Measurements from ENCODE around the gene ATL2.
"Not testable (repeated sequence)": the region's sequence is repeated elsewhere in the genome, so short reads cannot be mapped to it uniquely, and the experiment has no call there.

ATL2 gene

DNA sequence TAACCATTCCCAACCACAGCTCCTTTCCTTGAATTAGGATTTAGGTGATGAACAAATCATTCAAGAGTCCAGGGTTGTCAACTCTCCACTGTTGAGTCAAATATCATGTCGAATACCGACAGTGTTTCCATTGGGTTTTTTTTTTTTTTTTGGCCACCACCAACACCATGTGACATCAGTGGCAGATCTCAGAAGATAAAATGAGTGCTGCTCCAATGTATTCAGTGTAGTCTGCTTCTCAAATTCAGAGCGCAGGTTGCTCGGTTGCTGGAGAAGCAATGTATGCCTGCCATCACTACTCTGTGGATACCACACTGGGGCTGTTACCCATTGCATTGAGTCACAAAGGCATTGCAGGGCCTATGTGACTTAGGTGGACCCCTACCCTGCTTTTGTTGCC lies 10.8 kb upstream of the ATL2 start:
- no peak for DNase-seq

DNA sequence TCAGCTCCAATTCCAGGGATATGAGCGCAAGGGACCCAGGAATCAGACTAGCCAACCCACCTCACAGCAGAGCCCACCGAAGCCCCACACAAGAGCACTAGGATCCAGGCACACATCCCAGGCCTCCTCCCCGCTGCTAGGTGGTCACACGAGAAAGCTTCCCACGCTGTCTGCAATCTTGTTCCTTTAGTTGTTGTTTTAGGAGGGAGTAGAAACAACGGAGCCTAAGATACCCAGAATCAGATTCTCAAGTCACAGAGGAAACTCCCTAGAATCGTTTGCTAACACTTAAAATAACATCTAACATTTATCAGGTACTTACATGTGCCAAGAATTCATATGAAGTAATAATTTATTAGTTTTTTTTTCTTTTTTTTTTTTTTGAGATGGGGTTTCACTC lies 9.7 kb upstream of the ATL2 start:
- no peak for DNase-seq

DNA sequence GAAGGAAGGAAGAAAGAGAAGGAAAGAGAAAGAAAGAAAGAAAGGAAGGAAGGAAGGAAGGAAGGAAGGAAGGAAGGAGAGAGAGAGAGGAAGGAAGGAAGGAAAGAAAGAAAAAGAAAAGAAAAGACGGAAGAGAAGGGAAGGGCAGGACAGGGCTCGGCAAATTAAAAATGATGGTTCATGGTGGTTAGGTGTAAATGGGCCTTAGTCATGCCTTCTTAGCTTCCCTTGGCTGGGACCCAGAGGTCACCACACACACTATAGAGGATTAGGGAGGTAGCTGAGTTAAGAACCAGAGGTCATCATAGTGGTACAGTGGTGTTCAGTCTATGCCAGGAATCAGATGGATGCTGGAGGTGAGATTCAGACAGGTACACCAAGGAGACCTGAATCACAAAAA lies 9.3 kb upstream of the ATL2 start:
- DNase-seq, result no peak

DNA sequence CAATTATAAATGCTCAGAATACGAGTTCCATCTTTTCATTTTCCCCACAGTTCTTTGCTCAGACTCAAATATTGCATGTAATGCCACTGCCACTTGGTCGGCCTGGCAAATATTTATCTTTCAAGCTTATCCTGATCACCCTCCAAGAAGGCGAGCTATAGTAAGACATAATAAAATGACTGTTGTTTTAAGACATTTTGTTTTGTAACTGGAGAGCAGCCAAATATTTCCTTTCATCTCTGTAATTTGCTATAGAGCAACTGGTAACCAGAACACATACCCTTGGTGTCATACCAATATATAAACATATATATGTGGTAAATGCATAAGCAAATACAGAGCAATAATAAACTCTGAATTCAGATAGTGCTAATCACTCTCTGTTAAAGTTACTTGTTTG lies 7.3 kb upstream of the ATL2 start:
- DNase-seq, result no peak

DNA sequence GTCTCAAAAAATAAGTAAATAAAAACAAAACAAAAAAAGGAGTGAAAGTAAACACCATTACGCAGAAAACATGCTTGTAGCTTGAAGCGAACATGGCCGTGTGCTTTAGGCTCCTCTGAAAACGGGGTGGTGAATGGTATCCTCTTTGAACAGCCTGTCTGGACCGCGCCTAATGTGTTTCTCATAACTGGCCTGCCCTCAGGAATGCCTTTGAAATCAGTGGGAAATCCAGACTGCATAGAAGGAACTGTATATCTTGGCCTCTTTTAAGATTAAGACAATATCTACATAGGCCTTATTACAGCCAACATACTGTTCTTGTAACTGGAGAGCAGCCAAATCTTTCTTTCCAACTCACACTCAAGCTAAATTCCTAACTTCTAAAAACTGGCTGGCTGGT lies 6.7 kb upstream of the ATL2 start:
- not testable (repeated sequence) for DNase-seq

DNA sequence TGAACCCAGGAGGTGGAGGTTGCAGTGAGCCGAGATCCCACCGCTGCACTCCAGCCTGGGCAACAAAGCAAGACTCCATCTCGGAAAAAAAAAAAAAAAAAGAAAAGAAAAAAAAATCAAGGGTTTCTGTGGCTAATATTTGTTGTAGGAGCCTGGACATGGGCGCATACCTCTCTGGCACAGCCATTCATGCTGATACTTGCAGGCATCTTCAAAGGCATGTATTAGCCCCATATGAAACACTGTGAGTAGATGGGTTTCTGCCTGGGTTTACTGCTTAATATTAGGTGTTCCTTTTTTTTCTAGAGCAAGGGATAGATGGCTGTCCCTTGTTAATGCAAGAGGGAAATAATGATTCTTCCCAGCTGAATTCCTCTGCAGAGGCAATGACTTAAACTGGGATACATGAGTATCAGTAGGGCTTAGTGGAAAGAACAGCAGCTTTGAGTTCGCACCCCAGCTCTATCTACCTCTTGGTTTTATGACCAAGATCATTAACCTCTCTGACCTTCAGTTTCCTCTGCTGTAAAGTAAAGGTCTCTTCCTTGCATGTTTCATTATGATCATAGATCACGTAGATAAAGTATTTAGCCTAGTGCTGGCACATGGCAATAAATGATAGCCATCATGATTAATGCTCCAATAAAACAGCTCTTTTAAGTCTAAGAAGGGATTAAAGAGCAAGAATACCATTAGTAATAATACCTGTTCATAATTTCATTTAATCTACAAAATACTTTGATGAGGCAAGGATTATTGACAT lies 4.5 kb upstream of the ATL2 start:
- no peak for DNase-seq

DNA sequence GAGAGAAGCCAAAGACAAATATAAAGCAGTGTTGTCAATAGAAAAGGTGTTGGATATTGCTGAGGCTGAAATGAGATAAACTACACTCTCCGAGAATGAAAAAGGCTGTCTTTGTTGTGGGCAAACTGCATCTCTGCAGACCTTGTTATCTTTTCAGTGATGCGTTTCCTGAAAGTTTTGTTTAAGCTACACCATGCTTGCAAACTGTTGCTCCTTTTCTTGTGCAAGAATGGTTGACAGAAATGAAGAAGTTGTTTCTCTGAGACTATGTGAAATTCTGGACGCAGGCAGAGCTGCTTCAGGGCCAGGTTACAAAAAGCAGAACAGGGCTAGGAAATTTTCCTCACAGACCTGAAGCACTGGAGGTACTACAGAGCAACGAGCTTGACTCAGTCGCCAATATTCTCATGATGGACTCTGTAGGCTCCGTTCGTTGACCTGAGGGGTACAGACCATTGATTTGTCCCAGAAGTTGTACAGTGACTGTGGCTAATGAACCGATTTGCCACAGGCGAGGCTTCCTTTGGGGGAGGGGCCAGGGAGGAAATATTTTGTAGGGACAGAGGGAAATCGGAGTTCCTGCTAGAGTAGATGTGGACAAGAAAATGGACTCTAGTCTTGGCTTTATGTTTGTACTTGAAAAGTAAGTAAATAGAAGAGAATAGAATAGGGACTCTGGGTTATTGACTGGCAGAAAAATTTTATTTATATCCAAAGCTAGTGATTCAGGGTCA lies 3.5 kb upstream of the ATL2 start:
- DNase-seq, result no peak

DNA sequence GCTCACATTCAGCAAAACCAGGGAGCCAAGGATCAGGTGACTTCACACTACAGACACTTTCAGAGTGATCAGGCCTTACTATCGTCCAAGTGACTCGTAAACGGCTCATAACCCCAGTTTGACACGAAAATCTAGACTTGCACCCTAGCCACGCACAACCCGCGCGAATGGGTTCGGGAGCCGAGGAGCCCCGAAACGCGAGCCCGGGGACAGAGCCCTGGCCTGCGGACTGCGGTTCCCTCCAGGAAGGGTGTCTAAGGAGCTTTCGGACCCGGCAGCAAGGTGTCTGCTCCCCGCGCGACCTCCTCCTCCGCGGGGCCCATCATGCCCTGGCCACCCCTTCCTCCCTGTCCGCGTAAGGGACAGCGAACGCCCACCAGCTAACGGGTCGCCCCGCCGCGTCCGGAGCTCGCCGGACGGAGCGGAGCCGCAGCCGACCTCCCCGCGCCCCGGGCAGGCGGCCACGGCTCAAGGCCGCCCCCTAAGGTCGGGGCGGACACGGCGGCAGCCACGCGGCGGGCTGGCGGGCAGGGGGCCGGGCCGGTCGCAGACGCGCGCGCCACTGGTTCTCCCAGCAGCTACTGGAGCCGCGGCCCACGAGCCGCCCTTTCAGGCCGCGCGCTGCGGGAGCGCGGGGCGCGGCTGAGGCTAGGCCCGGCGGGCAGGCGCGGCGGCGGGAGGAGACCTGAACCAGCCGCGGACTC lies 575 bp downstream of the ATL2 start:
- peak; percentile 11 for DNase-seq

DNA sequence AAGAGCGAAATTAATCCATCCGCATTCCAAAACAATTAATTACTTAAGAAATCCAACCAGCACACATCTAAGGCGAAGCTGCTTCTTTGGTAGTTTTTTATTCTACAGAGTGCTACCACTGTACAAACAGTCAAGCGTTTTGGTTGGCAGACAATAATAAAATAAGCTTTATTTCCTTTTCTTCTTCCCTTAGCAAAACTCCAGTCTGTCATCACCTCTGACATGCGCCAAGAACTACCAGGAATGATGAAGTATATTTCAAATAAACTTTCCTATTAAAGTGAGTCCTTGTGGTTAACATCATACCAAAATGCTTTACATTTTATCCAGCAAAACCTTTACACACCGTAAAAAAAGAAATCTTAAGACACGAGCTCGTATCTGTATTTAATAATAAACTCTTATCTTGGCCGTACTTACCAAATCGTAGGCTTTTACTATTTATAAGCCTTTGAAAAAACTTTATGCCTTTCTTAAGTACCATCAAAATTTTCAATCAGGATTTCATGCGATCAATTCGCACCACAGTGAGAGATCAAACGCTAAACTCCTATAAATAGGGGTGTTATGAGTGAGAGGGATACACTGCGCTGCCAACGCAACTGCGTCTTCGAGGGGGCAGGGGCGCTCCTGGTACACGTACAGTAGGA lies 1.3 kb downstream of the ATL2 start:
- DNase-seq, result no peak

DNA sequence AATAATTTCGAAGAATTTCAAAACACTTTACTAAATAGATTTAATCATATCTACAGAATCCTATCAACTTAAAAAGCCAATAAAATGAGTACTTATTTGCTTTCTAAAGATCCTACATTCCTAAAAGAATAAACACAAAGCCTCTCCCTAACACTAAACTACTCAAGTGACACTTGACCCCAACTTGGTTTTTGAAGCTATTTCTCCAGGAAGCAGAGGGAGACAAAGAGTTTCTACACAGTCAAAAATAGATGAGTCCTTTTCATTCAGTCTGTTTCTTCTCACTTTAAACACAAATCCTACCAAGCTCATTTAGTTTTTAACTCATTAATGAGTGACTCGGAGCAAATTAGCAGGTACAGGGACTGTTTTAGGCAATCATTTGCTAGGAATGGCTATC lies 2.1 kb downstream of the ATL2 start:
- no peak for DNase-seq

DNA sequence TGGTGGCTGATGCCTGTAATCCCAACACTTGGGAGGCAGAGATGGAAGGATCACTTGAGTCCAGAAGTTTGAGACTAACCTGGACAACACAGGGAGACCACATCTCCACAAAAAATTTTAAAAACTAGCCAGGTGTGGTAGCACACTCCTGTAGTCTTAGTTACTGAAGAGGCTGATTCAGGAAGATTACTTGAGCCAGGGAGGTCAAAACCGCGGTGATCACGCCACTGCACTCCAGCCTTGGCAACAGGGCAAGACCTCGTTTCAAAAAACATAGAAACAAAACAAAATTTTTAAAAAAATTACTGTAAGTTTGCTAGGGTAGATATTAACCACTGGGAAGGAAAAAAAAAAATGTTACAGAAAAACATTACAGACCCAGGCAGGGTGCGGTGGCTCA lies 5.8 kb downstream of the ATL2 start:
- DNase-seq, result no peak

DNA sequence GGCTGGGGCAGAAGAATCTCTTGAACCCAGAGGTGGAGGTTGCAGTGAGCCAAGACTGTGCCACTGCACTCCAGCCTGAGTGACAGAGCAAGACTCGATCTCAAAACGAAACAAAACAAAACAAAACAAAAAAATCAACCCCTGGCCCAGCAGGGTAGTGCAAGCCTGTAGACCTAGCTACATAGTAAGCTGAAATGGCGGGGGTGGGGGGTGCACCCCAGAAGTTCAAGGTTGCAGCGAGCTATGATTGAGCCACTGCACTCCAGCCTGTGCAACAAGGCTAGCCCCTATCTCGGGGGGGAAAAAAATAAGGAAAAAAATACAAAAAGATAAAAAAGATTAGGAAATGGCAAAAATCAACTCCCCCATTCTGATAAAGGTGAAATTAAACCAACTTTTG lies 6.4 kb downstream of the ATL2 start:
- DNase-seq, result no peak

DNA sequence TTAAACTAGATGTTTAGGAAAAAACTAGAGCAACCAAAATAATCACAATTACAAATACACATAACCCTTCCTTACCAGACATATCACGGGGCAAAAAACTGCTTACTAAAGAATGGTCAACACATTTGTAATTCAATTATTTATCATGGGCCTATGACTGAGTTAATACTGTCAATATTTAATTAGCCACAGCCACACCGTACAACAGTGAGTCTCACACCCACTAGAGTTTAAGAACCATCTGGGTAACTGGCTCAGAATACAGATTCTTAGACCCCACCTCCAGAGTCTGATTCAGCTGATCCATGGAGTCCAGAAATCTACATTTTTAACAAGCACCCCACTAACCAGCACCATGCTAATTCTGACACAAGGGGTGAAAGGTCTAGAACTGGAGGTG lies 14.8 kb downstream of the ATL2 start:
- DNase-seq, result no peak

DNA sequence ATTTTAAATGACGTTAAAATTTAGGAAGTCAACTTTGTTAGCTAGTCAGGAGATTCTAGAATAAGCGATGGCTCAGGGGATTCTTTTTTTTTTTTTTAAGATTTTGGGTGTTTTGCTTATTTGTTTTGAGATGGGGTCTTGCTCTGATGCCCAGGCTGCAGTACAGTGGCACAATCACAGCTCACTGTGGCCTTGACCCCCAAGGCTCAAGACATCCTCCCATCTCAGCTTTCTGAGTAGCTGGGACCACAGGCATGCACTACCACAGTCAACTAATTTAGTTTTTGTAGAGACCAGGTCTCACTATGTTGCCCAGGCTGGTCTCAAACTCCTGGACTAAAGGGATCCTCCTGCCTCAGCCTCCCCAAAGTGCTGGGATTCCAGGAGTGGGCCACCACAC lies 16.9 kb downstream of the ATL2 start:
- no peak for DNase-seq

DNA sequence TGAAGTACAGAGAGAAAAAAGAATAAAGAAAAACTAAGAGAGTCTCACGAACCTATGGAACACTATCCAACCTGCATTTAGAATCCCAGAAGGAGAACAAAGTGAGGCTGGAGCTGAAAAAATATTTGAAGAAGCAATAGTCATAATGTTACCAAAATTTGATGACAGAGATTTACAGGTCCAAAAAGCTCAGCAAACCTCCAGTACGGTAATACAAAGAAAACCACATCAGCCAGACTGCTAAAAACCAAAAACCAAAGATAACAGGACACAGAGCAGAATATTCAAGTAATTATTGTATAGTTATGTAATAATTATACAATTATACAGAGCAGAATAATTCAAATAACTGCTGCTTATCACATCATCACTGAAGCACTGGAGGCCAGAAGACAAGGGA lies 23.7 kb downstream of the ATL2 start:
- no peak for DNase-seq

DNA sequence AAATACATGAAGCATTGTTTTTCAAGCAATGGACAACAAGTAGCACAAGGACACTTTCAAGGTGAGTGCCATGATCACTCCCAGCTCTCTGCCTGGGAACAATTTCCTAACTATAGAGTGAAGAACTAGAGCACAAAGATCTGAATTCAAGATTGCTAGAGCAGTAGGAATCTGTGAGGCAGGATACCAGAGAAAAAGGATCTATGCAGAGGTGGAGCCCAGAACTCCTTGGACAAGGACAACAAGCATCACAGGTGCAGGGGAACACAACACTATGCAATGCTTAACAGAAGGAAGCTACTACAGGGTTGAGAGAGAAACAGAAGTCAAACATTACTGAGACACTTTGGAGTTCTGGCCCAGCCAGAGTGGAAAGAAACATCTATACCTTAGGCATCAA lies 24.7 kb downstream of the ATL2 start:
- no peak for DNase-seq

DNA sequence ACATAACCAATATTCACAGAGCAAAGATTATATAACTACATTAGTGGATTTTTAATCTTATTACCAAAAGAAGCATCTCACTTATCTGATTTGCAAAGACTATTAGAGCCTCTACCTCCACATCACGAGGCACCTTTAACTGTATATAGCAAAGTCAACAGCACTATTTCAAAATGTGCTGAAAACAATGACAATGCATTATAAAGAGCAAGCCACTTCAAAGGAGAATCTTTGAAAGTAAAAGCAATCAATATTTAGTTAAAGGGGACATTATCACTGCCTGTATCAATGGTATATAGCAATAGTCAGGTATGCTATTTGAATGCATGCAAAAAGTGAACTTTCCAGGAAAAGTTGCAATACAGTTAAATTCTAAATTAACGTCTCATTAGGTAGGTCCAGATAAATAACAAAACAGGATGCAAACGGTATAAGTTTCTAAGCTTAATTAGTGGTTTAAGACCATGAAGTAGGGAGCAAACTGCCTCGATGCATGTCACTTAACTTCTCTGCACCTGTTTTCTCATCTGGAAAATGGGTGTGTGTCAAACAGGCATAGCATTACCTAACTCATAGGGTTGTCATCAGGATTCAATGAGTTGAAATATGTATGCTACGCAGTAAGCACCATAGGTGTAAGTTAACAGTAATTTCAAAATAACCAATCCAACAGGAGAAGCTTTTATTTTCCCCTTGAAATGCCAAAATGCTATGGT lies 31.6 kb downstream of the ATL2 start:
- no peak for DNase-seq

DNA sequence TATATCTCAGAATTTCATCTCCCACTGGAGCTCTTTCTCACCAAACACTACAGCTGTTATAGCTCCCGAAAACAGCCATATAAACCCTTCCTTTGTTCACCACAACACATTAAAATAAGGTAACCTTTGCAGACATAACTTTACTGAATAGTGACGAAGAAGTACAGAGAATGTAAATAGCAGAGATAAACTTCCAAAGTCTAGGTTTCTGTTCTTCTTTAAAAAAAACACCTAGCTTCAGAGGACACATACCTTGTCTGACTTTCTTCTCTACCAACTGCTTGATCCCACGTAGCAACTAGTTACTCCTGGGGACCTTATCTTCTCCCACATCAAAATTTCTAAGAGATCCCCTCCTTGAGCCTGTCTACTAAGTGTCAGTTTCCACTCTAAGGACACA lies 32.3 kb downstream of the ATL2 start:
- DNase-seq, result no peak

DNA sequence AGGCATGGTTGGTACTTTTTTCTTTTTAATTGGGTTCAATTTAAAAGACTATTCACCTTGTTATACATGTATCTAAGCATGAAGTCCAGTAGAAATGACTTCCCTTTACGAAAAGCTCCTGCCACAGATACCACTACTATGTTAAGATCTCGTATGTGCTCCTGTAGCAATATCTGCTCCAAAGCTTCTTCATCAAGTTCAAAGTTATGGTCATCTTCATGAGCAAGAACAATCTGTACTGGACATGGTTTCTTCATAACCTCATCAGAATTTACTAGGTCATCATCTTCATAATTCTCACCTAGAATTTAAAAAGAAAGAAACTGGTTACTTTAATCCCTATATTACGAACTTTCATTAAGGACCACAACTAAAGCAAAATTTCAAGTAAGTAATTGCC lies 33.9 kb downstream of the ATL2 start:
- DNase-seq, result no peak

DNA sequence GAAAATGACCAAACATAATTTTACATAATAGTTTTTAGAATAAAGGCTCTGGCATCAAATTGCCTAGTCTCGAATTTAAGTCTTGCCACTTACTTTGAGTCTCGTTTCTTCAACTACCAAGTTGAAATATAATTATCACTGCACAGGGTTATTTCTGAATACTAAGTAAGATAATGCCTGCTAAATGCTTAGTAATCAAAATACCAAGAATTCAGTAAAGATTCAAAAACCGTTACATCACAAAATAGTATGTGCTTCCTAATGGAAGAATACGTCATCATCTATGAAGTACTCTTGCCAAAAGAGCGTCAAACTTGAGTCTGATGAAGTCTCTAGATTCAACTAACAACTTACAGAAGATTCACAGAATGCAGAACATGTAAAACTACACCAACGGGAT lies 40.5 kb downstream of the ATL2 start:
- no peak for DNase-seq

DNA sequence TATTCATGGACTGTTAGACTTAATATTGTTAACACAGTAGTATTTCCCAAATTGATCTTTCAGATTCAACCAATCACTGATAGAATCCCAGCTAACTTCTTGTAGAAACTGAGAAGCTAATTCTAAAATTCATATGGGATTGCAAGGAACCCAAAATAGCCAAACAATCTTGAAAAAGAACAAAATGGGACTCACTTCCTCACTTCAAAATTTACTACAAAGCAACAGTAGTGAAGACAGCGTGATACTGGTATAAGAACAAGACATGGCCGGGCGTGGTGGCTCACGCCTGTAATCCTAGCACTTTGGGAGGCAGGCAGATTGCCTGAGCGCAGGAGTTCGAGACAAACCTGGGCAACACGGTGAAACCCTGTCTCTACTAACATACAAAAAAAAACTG lies 46.3 kb downstream of the ATL2 start:
- no peak for DNase-seq

DNA sequence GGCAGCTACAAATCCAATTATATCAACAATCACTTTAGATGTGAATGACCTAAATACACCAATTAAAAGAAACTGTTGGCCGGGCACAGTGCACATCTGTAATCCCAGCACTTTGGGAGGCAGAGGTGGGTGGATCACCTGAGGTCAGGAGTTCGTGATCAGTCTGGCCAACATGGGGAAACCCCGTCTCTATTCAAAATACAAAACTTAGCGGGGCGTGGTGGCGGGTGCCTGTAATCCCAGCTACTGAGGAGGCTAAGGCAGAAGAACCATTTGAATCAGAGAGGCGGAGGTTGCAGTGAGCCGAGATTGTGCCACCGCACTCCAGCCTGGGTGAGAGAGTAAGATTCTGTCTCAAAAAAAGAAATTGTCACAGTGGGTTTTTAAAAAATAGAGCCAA lies 49.5 kb downstream of the ATL2 start:
- no peak for DNase-seq

DNA sequence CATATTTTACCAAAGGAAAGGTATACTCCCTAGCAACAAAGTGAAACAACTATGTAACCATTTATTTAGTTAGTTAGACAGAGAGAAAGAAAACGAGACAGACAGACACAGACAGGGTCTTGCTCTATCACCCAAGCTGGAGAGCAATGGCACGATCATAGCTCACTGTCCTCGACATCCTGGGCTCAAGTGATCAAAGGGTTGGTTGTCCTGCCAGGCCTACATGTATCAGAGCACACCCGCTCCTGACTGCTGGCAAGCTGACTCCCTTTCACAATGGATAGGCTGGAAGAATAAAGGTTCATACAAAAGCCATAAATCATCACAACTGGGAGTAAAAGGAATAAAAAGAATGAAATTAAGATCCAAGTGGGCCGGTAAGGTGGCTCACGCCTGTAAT lies 53.5 kb downstream of the ATL2 start:
- DNase-seq, result no peak
